IPS-18c (cell line): ENCODE measurements around the gene STUM.

Source experiments
- H3K4me3 ChIP-seq: 2 replicates; pipeline ENCODE4 v1.7.0; 2013; ENCODE audit warnings: low read depth, mild to moderate bottlenecking, low read length, moderate library complexity; ENCODE audit not compliant: insufficient read depth
- H3K9me3 ChIP-seq: one replicate; pipeline ENCODE4 v1.6.1; 2013; ENCODE audit warnings: mild to moderate bottlenecking, low read length, moderate library complexity; ENCODE audit not compliant: control insufficient read depth, insufficient read depth

The STUM gene

DNA sequence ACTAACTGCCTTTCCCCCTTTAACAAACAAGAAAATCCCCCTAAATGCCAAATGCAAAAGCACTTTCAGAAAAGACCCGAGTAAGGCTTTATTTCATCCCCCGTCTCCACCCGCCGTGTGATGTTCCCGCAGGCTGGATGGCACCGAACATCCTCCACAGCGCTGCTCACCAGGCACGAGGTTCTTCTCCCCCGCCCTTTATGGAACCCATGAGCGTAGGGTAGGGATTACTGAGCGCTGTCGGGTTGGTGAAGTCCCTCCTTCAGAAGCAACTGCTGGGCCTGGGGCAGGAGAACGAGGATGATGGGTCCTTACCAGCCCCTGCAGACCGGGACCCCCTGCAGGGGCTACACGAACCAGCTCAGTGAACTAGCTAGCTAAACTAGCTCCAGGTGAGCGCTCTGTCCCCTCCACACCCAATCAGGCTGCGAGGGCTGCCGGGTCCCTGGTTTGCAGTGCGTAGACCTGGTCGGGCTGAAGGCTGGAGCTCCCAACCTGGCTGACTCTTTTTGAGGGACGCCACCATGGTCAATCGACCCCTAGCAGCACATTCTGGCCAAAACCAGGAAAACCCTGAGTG is 110.1 kb downstream of the STUM start:
- H3K4me3 ChIP-seq: no peak overlapping the region

More for the DNA sequence above, 110.1 kb downstream of the STUM start:
- H3K9me3 ChIP-seq: no peaks in the 10 kb centered on the region
